ENCODE data around the gene ARSI. TPM values are rescaled to one million over a fixed set of nuclear protein-coding genes. Genes with fewer than 3 reads are reported as not detected.

Gene ARSI
- total and polyA plus RNA-seq, 2 of the 4 experiments (the other 2 are of a cell fraction) = 14.8 to 15.2 TPM

GRCh38 chr5:150325426-150325825, 22.7 kb upstream of the ARSI start:
- no peak overlapping the region for H3K56ac ChIP-seq (ENCODE audit: extremely low read depth, insufficient read depth, low read length)
- BruUV-seq (replicated peaks) = no TSS peak
- no peak overlapping the region for H2BK5ac ChIP-seq (ENCODE audit: low read depth, low read length, poor library complexity, severe bottlenecking)
- ATAC-seq (ENCODE audit: low read depth) (no peak), DNase-seq (no peak)
- in situ Hi-C loops (cut with MboI; ENCODE audit: low sequenced_read_pairs) = no loop called here
- dilution Hi-C loops (cut with HindIII; ENCODE audit: low sequenced_read_pairs, unreplicated experiment) = no loop called here
- H4K5ac ChIP-seq (ENCODE audit: low read depth, low read length) = no peak overlapping the region
- no peaks in the 10 kb centered on the region for H3K9me3 ChIP-seq (ENCODE audit: control insufficient read depth, insufficient read depth, low read length)
- H3K18ac ChIP-seq (ENCODE audit: low read depth, low read length) = no peak overlapping the region
- H4K91ac ChIP-seq (ENCODE audit: insufficient read depth, low read depth, low read length) = no peak overlapping the region; the same call in 1 of the 2 replicates
- peak overlapping the region; percentile 35 for H2AK5ac ChIP-seq (ENCODE audit: low read depth, low read length)
- WGBS, 2 experiments (ENCODE audit: extremely low coverage in 2 of 2, insufficient read length in 1 of 2) = 50% methylated on average over 1 of the region's 4 CpGs; no CpG with 5 or more reads in 1 of the 2 experiments
- no peak overlapping the region for H3K23ac ChIP-seq (ENCODE audit: low read depth, low read length)
- intact Hi-C loops (cut with micrococcal nuclease) = no loop called here
- H3K4me1 ChIP-seq (ENCODE audit: control insufficient read depth, insufficient read depth, low read length) = peaks cover 8% of the 10 kb centered on the region
- peaks cover 16% of the 10 kb centered on the region for H3K9me1 ChIP-seq (ENCODE audit: insufficient read depth, low read length)
- no peak overlapping the region for H3K4ac ChIP-seq (ENCODE audit: low read depth, low read length)
- no peak overlapping the region for H2AK9ac ChIP-seq (replicated peaks; ENCODE audit: low read depth, low read length, poor library complexity)
- no peak overlapping the region for H3K9ac ChIP-seq (ENCODE audit: low read depth, low read length)
- no peak overlapping the region for H2BK20ac ChIP-seq (ENCODE audit: low read depth, low read length)
- H3K4me2 ChIP-seq (ENCODE audit: low read depth, low read length) = no peak overlapping the region
- H2BK120ac ChIP-seq (ENCODE audit: low read depth, low read length) = no peak overlapping the region
- no peaks in the 10 kb centered on the region for H3K36me3 ChIP-seq (ENCODE audit: control insufficient read depth, insufficient read depth, low read length)
- ChIA-PET POLR2A (ENCODE audit: unreplicated experiment) (no interaction called here), CTCF (no interaction called here)
- no peak overlapping the region for H2AFZ ChIP-seq (replicated peaks; ENCODE audit: low read length, poor library complexity)
- H2BK15ac ChIP-seq (ENCODE audit: low read depth, low read length) = no peak overlapping the region
- TF ChIP-seq FOS (IDR thresholded peaks at IDR 0.05; ENCODE audit: low read depth, low read length) = no peak
- no peak for TF ChIP-seq MXI1 (IDR thresholded peaks at IDR 0.05; ENCODE audit: borderline replicate concordance, low read depth, low read length)
- TF ChIP-seq CTCF (conservative IDR thresholded peaks at IDR 0.05; ENCODE audit: low read depth, low read length) = no peak
- no peak for TF ChIP-seq RFX5 (IDR thresholded peaks at IDR 0.05; ENCODE audit: low read depth, low read length)
- no peak for TF ChIP-seq RCOR1 (IDR thresholded peaks at IDR 0.05; ENCODE audit: insufficient replicate concordance, low read length)
- TF ChIP-seq CEBPB (IDR thresholded peaks at IDR 0.05; ENCODE audit: low read depth, low read length) = no peak
- no peak for TF ChIP-seq MAFK (IDR thresholded peaks at IDR 0.05; ENCODE audit: low read depth, low read length)
- no peak for TF ChIP-seq SMC3 (IDR thresholded peaks at IDR 0.05; ENCODE audit: low read depth, low read length)
- TF ChIP-seq POLR2A (IDR thresholded peaks at IDR 0.05; ENCODE audit: low read depth, low read length) = no peak
- no peaks in the 10 kb centered on the region for H3K79me1 ChIP-seq (ENCODE audit: low read depth in 1 of 2, low read length in 2 of 2)
- H3K27me3 ChIP-seq (ENCODE audit: control insufficient read depth, insufficient read depth, low read length) = peaks cover 3% of the 10 kb centered on the region; the same call in 1 of the 2 replicates
- H4K8ac ChIP-seq (ENCODE audit: low read depth in 2 of 2, low read length in 2 of 2) = no peak overlapping the region
- H3K27ac ChIP-seq (ENCODE audit: insufficient read depth, low read length) = no peak overlapping the region
- no peaks in the 10 kb centered on the region for H4K20me1 ChIP-seq (ENCODE audit: insufficient read depth, low read length)
- no peak overlapping the region for H3K4me3 ChIP-seq (ENCODE audit: insufficient read depth, low read depth, low read length)
- no peak overlapping the region for H3K14ac ChIP-seq (replicated peaks; ENCODE audit: low read depth, low read length)
